Endothelial cell of umbilical vein (primary cell): ENCODE results near the gene NRXN3. TPM values are rescaled to one million over a fixed set of nuclear protein-coding genes. Genes with fewer than 3 reads are reported as not detected.

ENCODE experiments used
- BruUV-seq: library from RNA; stranded (reverse); fragments of 400-500 nt; replicated peaks from 2 replicates; lab custom pipeline; 2021; lab: Mats Ljungman, UMichigan
- CTCF ChIA-PET: fragments of 300-600, 350-600 bp; sonication (Branson Sonifier 250); formaldehyde crosslinking; loops from one replicate; lab custom pipeline; 2021; ENCODE audit warnings: antibody characterized with exemption, inconsistent platforms; lab: Charles Lee
- POLR2A ChIA-PET: fragments of 300-600, 350-600 bp; sonication (Branson Sonifier 250); formaldehyde crosslinking; loops from one replicate; lab custom pipeline; 2021; ENCODE audit warnings: antibody characterized with exemption, inconsistent platforms; lab: Charles Lee
- DNase-seq: peaks from one replicate; pipeline ENCODE4 v3.0.0-alpha.2; 2011; ENCODE audit warnings: low read depth, low spot score
- FAIRE-seq: peaks from 2 replicates; lab custom pipeline; 2011; peaks lifted over from hg19 to GRCh38; lab: Jason Lieb, UNC
- H2AFZ ChIP-seq: 2 replicates; pipeline ENCODE4 v1.6.0; 2012; ENCODE audit warnings: low read depth, low read length, control low read depth, inconsistent platforms
- H3K27ac ChIP-seq: 2 replicates; pipeline ENCODE4 v1.5.1; 2011; ENCODE audit warnings: low read depth, mild to moderate bottlenecking, control low read depth, low read length, moderate library complexity; ENCODE audit not compliant: insufficient read depth
- H3K27me3 ChIP-seq, 2 experiments: 2 replicates each; pipeline versions ENCODE4 v1.6.0 to v1.6.1; 2011; ENCODE audit warnings: low read length in 2 of 2, mixed read lengths in 1 of 2; ENCODE audit not compliant: control insufficient read depth in 2 of 2, insufficient read depth in 2 of 2
- H3K36me3 ChIP-seq, 2 experiments: 2 replicates in 1 of 2; 3 replicates in 1 of 2; pipeline ENCODE4 v1.5.1; 2011; ENCODE audit warnings: low read length in 2 of 2, mild to moderate bottlenecking in 1 of 2, moderate library complexity in 1 of 2; ENCODE audit not compliant: control insufficient read depth in 2 of 2, insufficient read depth in 2 of 2; ENCODE audit errors: extremely low read depth in 1 of 2
- H3K4me1 ChIP-seq: 3 replicates; pipeline ENCODE4 v1.5.1; 2011; ENCODE audit warnings: mild to moderate bottlenecking, low read length; ENCODE audit not compliant: control insufficient read depth, insufficient read depth; ENCODE audit errors: extremely low read depth
- H3K4me2 ChIP-seq: 2 replicates; pipeline ENCODE4 v1.6.1; 2011; ENCODE audit warnings: low read length, control low read depth, mixed read lengths; ENCODE audit not compliant: insufficient read depth
- H3K4me3 ChIP-seq, 3 experiments: fragments of 200-600 bp in 1 of 3; sonication (generic), shearing (Covaris generic) in 1 of 3; replicated peaks in 1 of 3; 2 replicates each; pipeline ENCODE4 v1.5.1; 2011 to 2016; ENCODE audit warnings: control low read depth in 3 of 3, low read length in 3 of 3, mild to moderate bottlenecking in 2 of 3, inconsistent platforms in 1 of 3, low read depth in 1 of 3, moderate library complexity in 1 of 3; ENCODE audit not compliant: insufficient read depth in 1 of 3
- H3K79me2 ChIP-seq: 2 replicates; pipeline ENCODE4 v1.6.0; 2012; ENCODE audit warnings: low read length, inconsistent platforms; ENCODE audit not compliant: control insufficient read depth, insufficient read depth
- H3K9ac ChIP-seq: replicated peaks from 2 replicates; pipeline ENCODE3; 2011; ENCODE audit warnings: low read length, control low read depth; ENCODE audit not compliant: insufficient read depth; ENCODE audit errors: extremely low read depth
- H3K9me1 ChIP-seq: replicated peaks from 3 replicates; pipeline ENCODE4 v1.6.0; 2011; ENCODE audit warnings: mild to moderate bottlenecking, low read length; ENCODE audit not compliant: control insufficient read depth, insufficient read depth; ENCODE audit errors: extremely low read depth
- H3K9me3 ChIP-seq: replicated peaks from 2 replicates; pipeline ENCODE4 v1.5.1; 2012; ENCODE audit warnings: low read length, inconsistent platforms; ENCODE audit not compliant: control insufficient read depth, insufficient read depth
- H4K20me1 ChIP-seq: replicated peaks from 2 replicates; pipeline ENCODE3; 2011; ENCODE audit warnings: mild to moderate bottlenecking, low read length; ENCODE audit not compliant: control insufficient read depth, insufficient read depth; ENCODE audit errors: extremely low read depth
- CTCF ChIP-seq, 2 donors: IDR thresholded peaks; 1 replicate in 1 of 2; 2 replicates in 1 of 2; pipeline ENCODE4 v1.5.1; 2011; ENCODE audit warnings: low read length in 2 of 2, mild to moderate bottlenecking in 2 of 2, moderate library complexity in 2 of 2, control low read depth in 1 of 2, inconsistent platforms in 1 of 2, low read depth in 1 of 2; ENCODE audit not compliant: insufficient read depth in 1 of 2; ENCODE audit errors: extremely low read depth in 1 of 2
- EZH2 ChIP-seq: IDR thresholded peaks from 2 replicates; pipeline ENCODE4 v1.6.1; 2012; ENCODE audit warnings: borderline replicate concordance, low read depth, mild to moderate bottlenecking, moderate library complexity, low read length, inconsistent platforms; ENCODE audit not compliant: severe bottlenecking
- FOS ChIP-seq: IDR thresholded peaks from 2 replicates; pipeline ENCODE4 v1.6.1; 2011; ENCODE audit warnings: mild to moderate bottlenecking, low read length, moderate library complexity, borderline replicate concordance; ENCODE audit not compliant: insufficient read depth
- GATA2 ChIP-seq: IDR thresholded peaks from 2 replicates; pipeline ENCODE4 v1.7.0; 2011; ENCODE audit warnings: low read depth, mild to moderate bottlenecking, moderate library complexity, mixed read lengths, low read length; ENCODE audit not compliant: insufficient read length, insufficient read depth
- MAX ChIP-seq: IDR thresholded peaks from 2 replicates; pipeline ENCODE4 v1.6.1; 2011; ENCODE audit not compliant: insufficient read depth, insufficient read length
- MYC ChIP-seq: IDR thresholded peaks from one replicate; pipeline ENCODE4 v1.6.1; 2011; ENCODE audit warnings: mild to moderate bottlenecking, low read depth, low read length
- POLR2A ChIP-seq: IDR thresholded peaks from 2 replicates; pipeline ENCODE4 v1.6.1; 2012; ENCODE audit warnings: low read depth, mild to moderate bottlenecking, control low read depth, low read length
- POLR2AphosphoS5 ChIP-seq: IDR thresholded peaks from 2 replicates; pipeline ENCODE4 v1.6.1; 2012; ENCODE audit warnings: low read depth, mild to moderate bottlenecking, control low read depth, low read length, moderate library complexity; ENCODE audit not compliant: insufficient read depth
- dilution Hi-C: fragments of 300-500 bp; cut with MboI; formaldehyde crosslinking; loops from one replicate; pipeline ENCODE4 v1.15.0; 2019; ENCODE audit warnings: low sequenced_read_pairs; ENCODE audit not compliant: extremely low pct_ligation_motif_present
- intact Hi-C: fragments of 100-400 bp; cut with micrococcal nuclease; formaldehyde crosslinking; loops from one replicate; pipeline ENCODE4 v1.10.0; 2022
- polyA plus RNA-seq, 4 experiments: library from polyadenylated mRNA; depleted of rRNA in 3 of 4; stranded (reverse) in 3 of 4; unstranded in 1 of 4; fragments of >200 nt; gene quantifications; 2 replicates each; pipeline versions ENCODE4 v1.2.1 to v1.2.3, GENCODE V29; 2011 to 2012; ENCODE audit warnings: missing spikeins in 1 of 4
- total RNA-seq: library from RNA; stranded (reverse); gene quantifications from 2 replicates; pipeline ENCODE4 v1.2.3, GENCODE V29; 2021

Gene NRXN3
- total and polyA plus RNA-seq, 2 donors (not counting 3 experiments of a cell fraction or from before 2014, with no cell fraction given): 0.72 to 4.2 TPM

GRCh38 chr14:79265366-79265946 is 1095.3 kb downstream of the NRXN3 start:
- TF ChIP-seq MAX (no peak), POLR2A (no peak), GATA2 (no peak), CTCF (IDR thresholded peaks at IDR 0.05; ENCODE audit: extremely low read depth in 1 of 2, insufficient read depth in 1 of 2, low read depth in 1 of 2, low read length in 2 of 2) (no peak), FOS (no peak), POLR2AphosphoS5 (no peak), MYC (no peak), EZH2 (no peak)
- Histone ChIP-seq H3K27ac (no peak overlapping the region), H3K79me2 (no peaks in the 10 kb centered on the region), H3K4me1 (no peaks in the 10 kb centered on the region), H3K4me3 (no peak overlapping the region), H4K20me1 (no peaks in the 10 kb centered on the region), H3K9ac (no peak overlapping the region), H2AFZ (no peak overlapping the region), H3K27me3 (peaks cover 0 to 3% of the 10 kb centered on the region in 2 experiments), H3K4me2 (no peak overlapping the region), H3K9me1 (no peaks in the 10 kb centered on the region), H3K36me3 (no peaks in the 10 kb centered on the region), H3K9me3 (no peaks in the 10 kb centered on the region)
- BruUV-seq: no TSS peak
- ChIA-PET POLR2A (no interaction called here), CTCF (no interaction called here)
- dilution Hi-C loops: no loop called here
- DNase-seq (no peak), FAIRE-seq (no peak)
- intact Hi-C loops: no loop called here
